HEK293T (cell line): ENCODE measurements around the gene KCNQ2.
"Not testable (repeated sequence)": the region's sequence is repeated elsewhere in the genome, so short reads cannot be mapped to it uniquely, and the experiment has no call there.

Experiments
- CTCF ChIA-PET: fragments of 350-600 bp; formaldehyde crosslinking; extraction: SDS; loops from one replicate; lab custom pipeline; 2021; ENCODE audit warnings: antibody characterized with exemption, inconsistent platforms; lab: Yijun Ruan, JAX
- POLR2A ChIA-PET: fragments of 350-600 bp; formaldehyde crosslinking; extraction: SDS; loops from one replicate; lab custom pipeline; 2020; ENCODE audit warnings: antibody characterized with exemption, inconsistent platforms; lab: Yijun Ruan, JAX
- DNase-seq: peaks from one replicate; pipeline ENCODE4 v3.0.0; 2012; ENCODE audit warnings: mixed read lengths; ENCODE audit errors: extremely low spot score
- ARNT ChIP-seq: fragments of 450-650 bp; IDR thresholded peaks from 2 replicates; pipeline ENCODE4 v1.6.1; 2017; ENCODE audit warnings: mild to moderate bottlenecking
- BHLHE40 ChIP-seq: fragments of 450-650 bp; IDR thresholded peaks from 2 replicates; pipeline ENCODE4 v1.6.1; 2016; ENCODE audit warnings: mild to moderate bottlenecking, moderate library complexity, borderline replicate concordance
- CTBP1 ChIP-seq: fragments of 450-650 bp; IDR thresholded peaks from 2 replicates; pipeline ENCODE4 v1.6.1; 2016; ENCODE audit warnings: borderline replicate concordance
- ELF4 ChIP-seq: fragments of 450-650 bp; IDR thresholded peaks from 2 replicates; pipeline ENCODE4 v1.6.1; 2017; ENCODE audit warnings: antibody characterized with exemption
- FOXA1 ChIP-seq: fragments of 450-650 bp; IDR thresholded peaks from 2 replicates; pipeline ENCODE4 v1.6.1; 2016; ENCODE audit warnings: mild to moderate bottlenecking
- FOXK2 ChIP-seq: fragments of 450-650 bp; IDR thresholded peaks from 2 replicates; pipeline ENCODE4 v1.6.1; 2016; ENCODE audit warnings: mild to moderate bottlenecking
- FOXM1 ChIP-seq: fragments of 450-650 bp; IDR thresholded peaks from 2 replicates; pipeline ENCODE4 v1.6.1; 2017; ENCODE audit warnings: mild to moderate bottlenecking, borderline replicate concordance
- HDGF ChIP-seq: fragments of 450-650 bp; IDR thresholded peaks from 2 replicates; pipeline ENCODE4 v1.6.1; 2017; ENCODE audit warnings: antibody characterized with exemption, borderline replicate concordance
- L3MBTL2 ChIP-seq: fragments of 450-650 bp; conservative IDR thresholded peaks from 2 replicates; pipeline ENCODE4 v1.6.1; 2016; ENCODE audit warnings: mild to moderate bottlenecking
- LEF1 ChIP-seq: fragments of 450-650 bp; IDR thresholded peaks from 2 replicates; pipeline ENCODE4 v1.6.1; 2017; ENCODE audit warnings: mild to moderate bottlenecking, borderline replicate concordance
- NFRKB ChIP-seq: fragments of 450-650 bp; IDR thresholded peaks from 2 replicates; pipeline ENCODE4 v1.6.1; 2016; ENCODE audit warnings: mild to moderate bottlenecking, moderate library complexity
- SP1 ChIP-seq: fragments of 450-650 bp; IDR thresholded peaks from 2 replicates; pipeline ENCODE4 v1.6.1; 2017
- SUZ12 ChIP-seq: fragments of 450-650 bp; IDR thresholded peaks from 2 replicates; pipeline ENCODE4 v1.6.1; 2016; ENCODE audit warnings: mild to moderate bottlenecking
- TARDBP ChIP-seq: fragments of 450-650 bp; IDR thresholded peaks from 2 replicates; pipeline ENCODE4 v1.6.1; 2016
- ZNF384 ChIP-seq: fragments of 450-650 bp; IDR thresholded peaks from 2 replicates; pipeline ENCODE4 v1.6.1; 2016
- TF ChIP-seq, protein P1 (sequence below): fragments of 450-650 bp; IDR thresholded peaks from 2 replicates; pipeline ENCODE4 v1.6.1; 2016

The KCNQ2 gene

DNA sequence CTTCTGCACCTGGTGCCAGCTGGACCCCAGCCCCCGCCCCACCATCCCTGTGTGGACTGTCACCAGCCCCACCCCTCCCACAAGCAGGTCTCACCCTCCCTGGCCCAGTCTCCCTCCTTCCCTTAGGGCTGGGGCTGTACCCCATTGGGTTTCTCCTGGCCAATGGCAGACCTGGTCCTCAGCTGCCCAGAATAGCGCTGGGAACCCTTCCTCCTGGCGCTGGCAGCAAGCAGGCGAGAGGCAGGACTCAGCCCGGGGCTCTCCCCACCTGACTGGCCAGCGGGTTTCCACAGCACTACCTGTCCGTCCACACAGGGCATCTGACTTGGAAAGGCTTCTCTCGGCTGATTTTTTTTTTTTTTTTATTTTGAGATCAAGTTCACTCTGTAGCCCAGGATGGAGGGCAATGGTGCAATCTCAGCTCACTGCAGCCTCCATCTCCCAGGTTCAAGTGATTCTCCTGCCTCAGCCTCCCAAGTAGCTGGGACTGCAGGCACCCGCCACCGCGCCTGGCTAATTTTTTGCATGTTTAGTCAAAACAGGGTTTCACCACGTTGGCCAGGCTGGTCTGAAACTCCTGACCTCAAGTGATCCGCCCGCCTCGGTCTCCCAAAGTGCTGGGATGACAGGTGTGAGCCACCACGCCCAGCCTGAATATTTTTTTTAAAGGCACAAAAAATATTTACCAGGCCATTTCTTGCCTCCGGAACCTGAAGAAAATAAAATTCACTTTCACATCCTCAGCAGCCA, 89.7 kb downstream of the KCNQ2 start:
- no peak for TF ChIP-seq NFRKB
- TF ChIP-seq FOXM1: no peak
- TF ChIP-seq FOXK2: no peak
- ChIA-PET POLR2A (no interaction called here), CTCF (interaction anchor here (0.7 to 3.8 kb wide), 10 partner anchors 11 to 159 kb away, joined by 3 to 44 read pairs (median 4); no protein-coding TSS in a partner anchor)
- no peak for DNase-seq

DNA sequence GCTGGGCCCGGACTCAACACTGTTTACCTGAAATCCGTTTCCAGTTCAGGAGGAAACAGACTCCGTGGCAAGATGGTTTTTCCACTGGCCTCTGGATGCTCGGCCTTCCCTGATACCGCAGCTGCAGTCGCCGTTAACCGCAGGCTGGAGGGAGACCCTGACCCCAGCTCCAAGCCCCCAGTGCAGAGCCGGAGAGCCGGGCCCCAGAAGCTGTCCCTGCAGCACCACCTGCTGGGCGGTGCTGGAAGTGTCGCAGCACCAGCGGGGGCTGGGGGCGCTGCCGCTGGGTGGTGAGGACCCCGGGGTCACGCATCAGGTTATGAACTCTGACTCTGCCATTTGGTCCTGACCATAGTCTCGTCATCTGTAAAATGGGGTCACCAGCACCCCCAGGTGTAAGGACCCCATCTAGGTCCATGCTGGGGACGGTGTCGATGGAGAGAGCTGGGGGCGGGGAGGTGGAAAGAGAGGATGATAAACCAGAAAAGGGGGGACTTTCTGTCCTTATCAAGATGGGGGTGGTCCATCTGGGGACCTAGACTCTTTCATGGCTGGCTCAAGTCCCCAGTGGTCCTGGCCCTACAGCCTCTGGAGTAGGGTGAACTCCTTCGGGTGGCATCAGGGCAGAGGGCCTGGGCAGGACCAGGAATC, 90.5 kb downstream of the KCNQ2 start:
- no peak for TF ChIP-seq ELF4
- peak; percentile 48; the same call in 1 of the 2 replicates for TF ChIP-seq FOXM1
- peak; percentile 76 for DNase-seq
- ChIA-PET CTCF (interaction anchor here (0.6 to 3.8 kb wide), 13 partner anchors 11 to 322 kb away, joined by 3 to 44 read pairs (median 4); no protein-coding TSS in a partner anchor), POLR2A (interaction anchor here (1.0 kb wide), 1 partner anchor 73 kb away, joined by 3 read pairs; no protein-coding TSS in a partner anchor)

DNA sequence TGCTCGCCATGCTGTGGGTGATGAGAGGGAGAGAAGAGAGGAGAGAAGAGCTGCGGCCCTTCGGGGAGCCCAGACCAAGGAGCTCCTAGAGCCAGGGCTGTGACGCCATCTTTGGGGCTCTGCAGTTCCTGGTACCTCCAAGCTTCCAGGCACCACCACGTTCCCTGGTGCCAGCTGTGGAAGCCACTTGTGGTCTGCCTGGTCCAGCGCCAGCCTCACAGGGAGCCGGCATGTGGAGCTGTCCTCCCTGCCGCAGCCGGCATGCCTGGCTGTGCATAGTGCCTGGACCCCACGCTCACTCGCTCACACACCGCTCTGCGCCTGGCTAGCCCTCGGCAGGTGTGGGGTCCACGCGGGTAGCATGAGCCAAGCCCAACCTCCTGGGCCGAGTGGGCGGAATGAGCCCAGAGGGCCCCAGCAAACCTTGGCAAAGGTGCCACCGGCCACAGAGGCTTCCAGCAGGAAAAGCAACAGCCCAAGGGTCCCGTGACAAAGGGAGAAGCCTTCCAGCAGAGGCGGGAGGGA, 92.0 kb downstream of the KCNQ2 start:
- POLR2A ChIA-PET: no interaction called here
- TF ChIP-seq, protein P1, sequence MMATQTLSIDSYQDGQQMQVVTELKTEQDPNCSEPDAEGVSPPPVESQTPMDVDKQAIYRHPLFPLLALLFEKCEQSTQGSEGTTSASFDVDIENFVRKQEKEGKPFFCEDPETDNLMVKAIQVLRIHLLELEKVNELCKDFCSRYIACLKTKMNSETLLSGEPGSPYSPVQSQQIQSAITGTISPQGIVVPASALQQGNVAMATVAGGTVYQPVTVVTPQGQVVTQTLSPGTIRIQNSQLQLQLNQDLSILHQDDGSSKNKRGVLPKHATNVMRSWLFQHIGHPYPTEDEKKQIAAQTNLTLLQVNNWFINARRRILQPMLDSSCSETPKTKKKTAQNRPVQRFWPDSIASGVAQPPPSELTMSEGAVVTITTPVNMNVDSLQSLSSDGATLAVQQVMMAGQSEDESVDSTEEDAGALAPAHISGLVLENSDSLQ: no peak
- TF ChIP-seq CTBP1: no peak
- TF ChIP-seq ZNF384: no peak
- no peak for TF ChIP-seq ARNT
- TF ChIP-seq NFRKB: no peak
- TF ChIP-seq TARDBP: no peak
- no peak for TF ChIP-seq FOXA1
- no peak for TF ChIP-seq FOXK2
- no peak for TF ChIP-seq HDGF
- no peak for TF ChIP-seq L3MBTL2
- no peak for TF ChIP-seq SUZ12
- TF ChIP-seq BHLHE40: no peak
- no peak for TF ChIP-seq ELF4
- TF ChIP-seq FOXM1: no peak
- TF ChIP-seq SP1: no peak
- no peak for TF ChIP-seq LEF1
- CTCF ChIA-PET: interaction anchor here (0.6 to 3.8 kb wide), 6 partner anchors 10 to 89 kb away, joined by 3 to 44 read pairs (median 5); no protein-coding TSS in a partner anchor
- DNase-seq: no peak

DNA sequence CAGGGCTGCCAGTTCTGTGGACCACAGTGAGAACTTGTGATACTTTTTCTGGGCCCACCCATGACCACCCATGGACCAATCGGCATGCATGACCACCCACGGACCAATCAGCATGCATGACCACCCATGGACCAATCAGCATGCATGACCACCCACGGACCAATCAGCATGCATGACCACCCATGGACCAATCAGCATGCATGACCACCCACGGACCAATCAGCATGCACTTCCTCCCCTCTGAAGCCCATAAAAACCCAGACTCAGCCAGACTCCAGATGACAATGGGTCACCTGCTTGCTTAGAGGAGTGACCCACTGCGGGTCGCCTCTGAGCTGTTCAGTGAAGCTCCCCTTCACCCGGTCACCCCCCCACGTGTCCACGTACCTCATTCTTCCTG, 92.6 kb downstream of the KCNQ2 start:
- CTCF ChIA-PET: interaction anchor here (0.7 to 3.8 kb wide), 2 partner anchors 46 to 71 kb away, joined by 3 to 44 read pairs; no protein-coding TSS in a partner anchor
- DNase-seq, POLR2A ChIA-PET: not testable (repeated sequence)

DNA sequence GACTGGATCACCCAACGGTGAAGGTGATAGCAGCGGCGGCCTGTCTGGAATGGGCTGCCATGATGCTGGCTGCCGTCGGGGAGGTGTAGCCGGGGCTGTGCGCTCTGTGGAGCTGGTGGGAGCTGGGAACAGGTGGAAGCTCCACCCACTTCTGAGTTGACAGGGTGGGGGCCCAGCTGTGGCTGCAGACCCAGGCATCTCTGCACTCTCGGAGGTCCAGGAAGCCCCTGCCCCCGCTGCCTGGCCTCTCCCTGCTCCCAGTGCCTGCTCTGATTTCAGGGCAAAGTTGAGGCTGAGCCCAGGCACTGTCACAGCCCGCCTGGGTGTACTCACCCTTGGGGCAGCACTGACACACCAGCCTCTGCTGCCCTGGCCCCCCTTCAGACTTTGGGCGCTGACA, 93.2 kb downstream of the KCNQ2 start:
- CTCF ChIA-PET: no interaction called here
- POLR2A ChIA-PET: no interaction called here

DNA sequence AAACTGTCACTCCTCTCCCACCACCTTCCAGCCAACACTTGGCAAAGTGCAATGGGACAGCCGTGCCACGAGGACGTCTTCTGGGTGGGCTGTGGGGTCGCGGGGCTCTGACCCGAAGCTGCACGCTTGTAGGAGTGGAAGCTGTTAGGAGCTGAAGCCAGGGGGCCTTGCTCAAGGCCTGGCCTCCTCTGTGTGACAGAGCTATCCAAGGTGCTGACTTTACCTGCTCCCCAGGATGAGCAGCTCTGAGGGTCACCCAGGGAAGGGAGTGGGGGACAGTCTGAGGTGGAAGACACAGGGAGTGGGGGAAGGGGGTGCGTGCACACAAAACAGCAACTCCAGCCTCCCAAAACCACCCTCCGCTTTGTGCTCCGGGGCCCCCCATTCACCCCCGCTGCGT, 93.8 kb downstream of the KCNQ2 start:
- CTCF ChIA-PET: interaction anchor here (1.0 to 1.1 kb wide), 2 partner anchors 10 to 32 kb away, joined by 4 to 5 read pairs; no protein-coding TSS in a partner anchor
- no peak for TF ChIP-seq ELF4
- no peak for TF ChIP-seq LEF1
- no peak for TF ChIP-seq SUZ12
- TF ChIP-seq SP1: no peak
- TF ChIP-seq BHLHE40: no peak
- TF ChIP-seq, protein P1: no peak
- TF ChIP-seq FOXM1: no peak
- TF ChIP-seq ARNT: no peak
- TF ChIP-seq L3MBTL2: no peak
- no peak for TF ChIP-seq CTBP1
- no peak for TF ChIP-seq ZNF384
- DNase-seq: no peak
- POLR2A ChIA-PET: no interaction called here

More for the DNA sequence above, 93.2 kb downstream of the KCNQ2 start:
- DNase-seq: no peak
- TF ChIP-seq BHLHE40: no peak
- TF ChIP-seq SUZ12: no peak
- TF ChIP-seq L3MBTL2: no peak
- TF ChIP-seq ARNT: no peak
- TF ChIP-seq FOXA1: no peak

DNA sequence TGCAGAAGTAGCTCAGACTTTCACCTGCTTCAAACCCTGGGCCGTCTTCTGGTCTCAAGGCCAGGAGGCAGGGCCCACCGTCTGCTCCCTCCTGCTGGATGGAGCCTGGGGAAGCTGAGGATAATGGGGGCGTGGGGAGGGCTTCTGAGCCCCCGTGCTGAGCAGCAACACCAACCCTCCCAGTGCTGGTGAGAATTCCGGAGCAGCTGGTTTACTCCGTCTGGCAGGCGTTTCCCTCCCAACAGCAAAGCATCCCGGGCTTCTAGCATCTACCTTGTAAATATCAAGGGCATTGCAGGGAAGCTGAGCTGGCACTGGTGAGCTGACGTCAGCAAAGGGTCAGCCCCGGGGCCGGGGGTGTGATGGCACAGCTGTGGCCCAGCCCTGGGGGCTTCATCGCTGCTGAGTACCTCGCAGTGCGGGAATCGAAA, 94.5 kb downstream of the KCNQ2 start:
- no peak for DNase-seq
- CTCF ChIA-PET: interaction anchor here (1.0 to 1.6 kb wide), 4 partner anchors 10 to 155 kb away, joined by 4 to 18 read pairs (median 4); no protein-coding TSS in a partner anchor
- TF ChIP-seq SP1 (no peak), FOXA1 (no peak), NFRKB (no peak), BHLHE40 (no peak), ELF4 (no peak), CTBP1 (no peak), ZNF384 (no peak), TARDBP (no peak), FOXK2 (no peak), HDGF (no peak), FOXM1 (no peak), SUZ12 (no peak), L3MBTL2 (no peak)
- TF ChIP-seq, protein P1: no peak
- POLR2A ChIA-PET: no interaction called here
